ENCODE measurements around the gene VWA5B2. TPM values are rescaled to one million over a fixed set of nuclear protein-coding genes. Genes with fewer than 3 reads are reported as not detected.

Gene VWA5B2
- total RNA-seq, result 0.19 and 1.3 TPM in 2 replicates

GRCh38 chr3:184229394-184230080, at the start of gene VWA5B2:
Gene VWA5B2 (plus strand): TSS chr3:184229585. CDS start chr3:184230529, 944 bp downstream.
- DNase-seq (ENCODE audit: extremely low read depth, low read depth, low spot score), result no peak

GRCh38 chr3:184180165-184180564, 49.2 kb upstream of the VWA5B2 start:
- no peak for DNase-seq (ENCODE audit: extremely low read depth, low read depth, low spot score)

GRCh38 chr3:184181596-184181995, 47.8 kb upstream of the VWA5B2 start:
- DNase-seq (ENCODE audit: extremely low read depth, low read depth, low spot score), result no peak

- DNase-seq (ENCODE audit: extremely low read depth, low read depth, low spot score), result no peak
Measured at GRCh38 chr3:184183679-184184078, 45.7 kb upstream of the VWA5B2 start.

- no peak for DNase-seq (ENCODE audit: extremely low read depth, low read depth, low spot score)
Measured at GRCh38 chr3:184184546-184185230, 44.7 kb upstream of the VWA5B2 start.

- DNase-seq (ENCODE audit: extremely low read depth, low read depth, low spot score), result peak; percentile 87
Measured at GRCh38 chr3:184185461-184186183, 43.8 kb upstream of the VWA5B2 start.

- no peak for DNase-seq (ENCODE audit: extremely low read depth, low read depth, low spot score)
Measured at GRCh38 chr3:184186184-184186901, 43.0 kb upstream of the VWA5B2 start, which contains the start of gene ABCF3. Gene ABCF3 (plus strand): TSS chr3:184186199. CDS start chr3:184186208, 9 bp downstream.

GRCh38 chr3:184186902-184187207, 42.5 kb upstream of the VWA5B2 start:
- DNase-seq (ENCODE audit: extremely low read depth, low read depth, low spot score), result no peak

- no peak for DNase-seq (ENCODE audit: extremely low read depth, low read depth, low spot score)
Measured at GRCh38 chr3:184188080-184188479, 41.3 kb upstream of the VWA5B2 start.

- no peak for DNase-seq (ENCODE audit: extremely low read depth, low read depth, low spot score)
Measured at GRCh38 chr3:184189421-184189820, 40.0 kb upstream of the VWA5B2 start.

GRCh38 chr3:184192889-184193288, 36.5 kb upstream of the VWA5B2 start:
- DNase-seq (ENCODE audit: extremely low read depth, low read depth, low spot score), result no peak

GRCh38 chr3:184193991-184194539, 35.3 kb upstream of the VWA5B2 start:
- no peak for DNase-seq (ENCODE audit: extremely low read depth, low read depth, low spot score)

GRCh38 chr3:184196536-184196935, 32.8 kb upstream of the VWA5B2 start:
- no peak for DNase-seq (ENCODE audit: extremely low read depth, low read depth, low spot score)

GRCh38 chr3:184198509-184198908, 30.9 kb upstream of the VWA5B2 start:
- no peak for DNase-seq (ENCODE audit: extremely low read depth, low read depth, low spot score)

- DNase-seq (ENCODE audit: extremely low read depth, low read depth, low spot score), result no peak
Measured at GRCh38 chr3:184200825-184201224, 28.6 kb upstream of the VWA5B2 start.

GRCh38 chr3:184203526-184203925, 25.9 kb upstream of the VWA5B2 start:
- no peak for DNase-seq (ENCODE audit: extremely low read depth, low read depth, low spot score)

GRCh38 chr3:184209146-184209923, 20.1 kb upstream of the VWA5B2 start:
- no peak for DNase-seq (ENCODE audit: extremely low read depth, low read depth, low spot score)

- DNase-seq (ENCODE audit: extremely low read depth, low read depth, low spot score), result no peak
Measured at GRCh38 chr3:184211297-184211696, 18.1 kb upstream of the VWA5B2 start.

GRCh38 chr3:184211718-184212117, 17.7 kb upstream of the VWA5B2 start:
- no peak for DNase-seq (ENCODE audit: extremely low read depth, low read depth, low spot score)

GRCh38 chr3:184218814-184219213, 10.6 kb upstream of the VWA5B2 start:
- no peak for DNase-seq (ENCODE audit: extremely low read depth, low read depth, low spot score)
